ENCODE results near the gene SF3B1. TPM values are rescaled to one million over a fixed set of nuclear protein-coding genes. Genes with fewer than 3 reads are reported as not detected.
"Not testable (repeated sequence)": the region's sequence is repeated elsewhere in the genome, so short reads cannot be mapped to it uniquely, and the experiment has no call there.

SF3B1 gene
- total RNA-seq, 2 donors from 2014 or later, result 272 to 284 TPM

GRCh38 chr2:197453123-197453913 is 18.5 kb upstream of the SF3B1 start, which contains the start of gene COQ10B:
COQ10B (plus strand) TSS chr2:197453552; CDS start chr2:197453561, 9 bp downstream.
- Mint-ChIP-seq H3K4me1 (ENCODE audit: low read depth) (peaks cover 49% of the 10 kb centered on the region), H3K9me3 (no peaks in the 10 kb centered on the region), H3K27me3 (ENCODE audit: low read depth) (no peaks in the 10 kb centered on the region), H3K36me3 (ENCODE audit: insufficient read depth in 2 of 2) (peaks cover 10 to 11% of the 10 kb centered on the region in 2 donors), H3K27ac (peak within 1 kb of the TSS; percentile 99), H3K4me3 (peak within 1 kb of the TSS; percentile 95 to 96)
- ATAC-seq (replicated peaks in 1 of 2) (peak; percentile 93), DNase-seq (peak; percentile 98 to 99)

- Mint-ChIP-seq H3K4me3 (peak overlapping the region; percentile 95 to 96), H3K36me3 (ENCODE audit: insufficient read depth in 2 of 2) (peaks cover 10 to 11% of the 10 kb centered on the region in 2 donors), H3K27ac (peak overlapping the region; percentile 99), H3K4me1 (ENCODE audit: low read depth) (peaks cover 46% of the 10 kb centered on the region), H3K9me3 (no peaks in the 10 kb centered on the region), H3K27me3 (ENCODE audit: low read depth) (no peaks in the 10 kb centered on the region)
- DNase-seq (no peak), ATAC-seq (replicated peaks in 1 of 2) (no peak)
Observed at GRCh38 chr2:197452754-197453122, 17.9 kb upstream of the SF3B1 start.

- ATAC-seq (replicated peaks in 1 of 2); H3K27me3 Mint-ChIP-seq (ENCODE audit: low read depth); H3K9me3 Mint-ChIP-seq: not testable (repeated sequence)
- H3K27ac Mint-ChIP-seq, result peak overlapping the region; percentile 11
- peaks cover 34% of the 10 kb centered on the region for H3K4me1 Mint-ChIP-seq (ENCODE audit: low read depth)
- peak in 1 of 2 donors; percentile 10 for DNase-seq
- H3K4me3 Mint-ChIP-seq, result peak overlapping the region in 1 of 2 donors; percentile 41
- H3K36me3 Mint-ChIP-seq (ENCODE audit: insufficient read depth in 2 of 2), result peaks cover 10 to 11% of the 10 kb centered on the region in 2 donors
Observed at GRCh38 chr2:197450935-197451358, 16.1 kb upstream of the SF3B1 start.

- no peak overlapping the region for H3K27ac Mint-ChIP-seq
- H3K27me3 Mint-ChIP-seq (ENCODE audit: low read depth), result no peaks in the 10 kb centered on the region
- ATAC-seq (replicated peaks in 1 of 2) (no peak), DNase-seq (no peak)
- H3K4me3 Mint-ChIP-seq, result no peak overlapping the region
- H3K9me3 Mint-ChIP-seq, result no peaks in the 10 kb centered on the region
- peaks cover 7% of the 10 kb centered on the region in 2 donors for H3K36me3 Mint-ChIP-seq (ENCODE audit: insufficient read depth in 2 of 2)
- peaks cover 29% of the 10 kb centered on the region for H3K4me1 Mint-ChIP-seq (ENCODE audit: low read depth)
Observed at GRCh38 chr2:197450465-197450864, 15.6 kb upstream of the SF3B1 start.

- no peaks in the 10 kb centered on the region for H3K9me3 Mint-ChIP-seq
- DNase-seq (no peak), ATAC-seq (replicated peaks in 1 of 2) (no peak)
- H3K4me3 Mint-ChIP-seq, result no peak overlapping the region
- no peak overlapping the region for H3K27ac Mint-ChIP-seq
- no peaks in the 10 kb centered on the region for H3K36me3 Mint-ChIP-seq (ENCODE audit: insufficient read depth in 2 of 2)
- H3K27me3 Mint-ChIP-seq (ENCODE audit: low read depth), result no peaks in the 10 kb centered on the region
- peaks cover 3% of the 10 kb centered on the region for H3K4me1 Mint-ChIP-seq (ENCODE audit: low read depth)
Observed at GRCh38 chr2:197446844-197447243, 12.0 kb upstream of the SF3B1 start.

- no peak overlapping the region for H3K27ac Mint-ChIP-seq
- DNase-seq (no peak), ATAC-seq (replicated peaks in 1 of 2) (no peak)
- H3K27me3 Mint-ChIP-seq (ENCODE audit: low read depth), result no peaks in the 10 kb centered on the region
- H3K36me3 Mint-ChIP-seq (ENCODE audit: insufficient read depth in 2 of 2), result no peaks in the 10 kb centered on the region
- no peak overlapping the region for H3K4me3 Mint-ChIP-seq
- no peaks in the 10 kb centered on the region for H3K9me3 Mint-ChIP-seq
- H3K4me1 Mint-ChIP-seq (ENCODE audit: low read depth), result no peaks in the 10 kb centered on the region
Observed at GRCh38 chr2:197445746-197446145, 10.9 kb upstream of the SF3B1 start.

GRCh38 chr2:197442857-197443256 is 8.0 kb upstream of the SF3B1 start:
- H3K27ac Mint-ChIP-seq, result no peak overlapping the region
- no peaks in the 10 kb centered on the region for H3K9me3 Mint-ChIP-seq
- no peak for ATAC-seq (replicated peaks in 1 of 2)
- no peaks in the 10 kb centered on the region for H3K4me1 Mint-ChIP-seq (ENCODE audit: low read depth)
- no peak overlapping the region for H3K4me3 Mint-ChIP-seq
- no peaks in the 10 kb centered on the region for H3K36me3 Mint-ChIP-seq (ENCODE audit: insufficient read depth in 2 of 2)
- H3K27me3 Mint-ChIP-seq (ENCODE audit: low read depth), result no peaks in the 10 kb centered on the region
- DNase-seq, result no peak

GRCh38 chr2:197437380-197437779 is 2.6 kb upstream of the SF3B1 start:
- Mint-ChIP-seq H3K4me3 (no peak overlapping the region), H3K27ac (no peak overlapping the region), H3K36me3 (ENCODE audit: insufficient read depth in 2 of 2) (peaks cover 6 to 8% of the 10 kb centered on the region in 2 donors), H3K27me3 (ENCODE audit: low read depth) (no peaks in the 10 kb centered on the region), H3K4me1 (ENCODE audit: low read depth) (peaks cover 23% of the 10 kb centered on the region), H3K9me3 (no peaks in the 10 kb centered on the region)
- ATAC-seq (replicated peaks in 1 of 2) (no peak), DNase-seq (no peak)

GRCh38 chr2:197435598-197436420 is 981 bp upstream of the SF3B1 start:
- DNase-seq (no peak), ATAC-seq (replicated peaks in 1 of 2) (no peak)
- Mint-ChIP-seq H3K9me3 (no peaks in the 10 kb centered on the region), H3K4me3 (peak overlapping the region; percentile 85 to 94), H3K27me3 (ENCODE audit: low read depth) (no peaks in the 10 kb centered on the region), H3K27ac (peak overlapping the region; percentile 99), H3K4me1 (ENCODE audit: low read depth) (peaks cover 38% of the 10 kb centered on the region), H3K36me3 (ENCODE audit: insufficient read depth in 2 of 2) (peaks cover 10 to 13% of the 10 kb centered on the region in 2 donors)

- no peaks in the 10 kb centered on the region for H3K27me3 Mint-ChIP-seq (ENCODE audit: low read depth)
- DNase-seq, result no peak
- peaks cover 13 to 16% of the 10 kb centered on the region in 2 donors for H3K36me3 Mint-ChIP-seq (ENCODE audit: insufficient read depth in 2 of 2)
- ATAC-seq (replicated peaks in 1 of 2), result no peak
- H3K27ac Mint-ChIP-seq, result peak overlapping the region; percentile 99
- peak overlapping the region; percentile 85 to 94 for H3K4me3 Mint-ChIP-seq
- H3K4me1 Mint-ChIP-seq (ENCODE audit: low read depth), result peaks cover 57% of the 10 kb centered on the region
- no peaks in the 10 kb centered on the region for H3K9me3 Mint-ChIP-seq
Observed at GRCh38 chr2:197433780-197434438, 919 bp downstream of the SF3B1 start.

GRCh38 chr2:197432527-197432926 is 2.3 kb downstream of the SF3B1 start:
- DNase-seq; ATAC-seq (replicated peaks in 1 of 2); H3K27me3 Mint-ChIP-seq (ENCODE audit: low read depth); H3K9me3 Mint-ChIP-seq: not testable (repeated sequence)
- H3K27ac Mint-ChIP-seq, result peak overlapping the region; percentile 88
- peaks cover 68% of the 10 kb centered on the region for H3K4me1 Mint-ChIP-seq (ENCODE audit: low read depth)
- peaks cover 13 to 21% of the 10 kb centered on the region in 2 donors for H3K36me3 Mint-ChIP-seq (ENCODE audit: insufficient read depth in 2 of 2)
- H3K4me3 Mint-ChIP-seq, result peak overlapping the region; percentile 85 to 94

- ATAC-seq (replicated peaks in 1 of 2), result no peak
- peaks cover 13 to 21% of the 10 kb centered on the region in 2 donors for H3K36me3 Mint-ChIP-seq (ENCODE audit: insufficient read depth in 2 of 2)
Observed at GRCh38 chr2:197431858-197432257, 3.0 kb downstream of the SF3B1 start.

GRCh38 chr2:197427986-197428385 is 6.8 kb downstream of the SF3B1 start:
- ATAC-seq (replicated peaks in 1 of 2), result no peak
- no peaks in the 10 kb centered on the region for H3K9me3 Mint-ChIP-seq
- DNase-seq, result no peak
- H3K4me3 Mint-ChIP-seq, result peak overlapping the region in 1 of 2 donors; percentile 94
- H3K4me1 Mint-ChIP-seq (ENCODE audit: low read depth), result peaks cover 86% of the 10 kb centered on the region
- H3K27ac Mint-ChIP-seq, result no peak overlapping the region
- no peaks in the 10 kb centered on the region for H3K27me3 Mint-ChIP-seq (ENCODE audit: low read depth)
- peaks cover 4 to 17% of the 10 kb centered on the region in 2 donors for H3K36me3 Mint-ChIP-seq (ENCODE audit: insufficient read depth in 2 of 2)

More at GRCh38 chr2:197431858-197432257, 3.0 kb downstream of the SF3B1 start:
- Mint-ChIP-seq H3K4me3 (peak overlapping the region; percentile 85 to 94), H3K4me1 (ENCODE audit: low read depth) (peaks cover 75% of the 10 kb centered on the region), H3K9me3 (no peaks in the 10 kb centered on the region), H3K27ac (peak overlapping the region; percentile 99), H3K27me3 (ENCODE audit: low read depth) (no peaks in the 10 kb centered on the region)
- DNase-seq, result no peak
